Endothelial cell of umbilical vein (primary cell): ENCODE results near the gene TRIM17. TPM values are rescaled to one million over a fixed set of nuclear protein-coding genes. Genes with fewer than 3 reads are reported as not detected.

Experiments used
- BruUV-seq: library from RNA; stranded (reverse); fragments of 400-500 nt; replicated peaks from 2 replicates; lab custom pipeline; 2021; lab: Mats Ljungman, UMichigan
- CTCF ChIA-PET: fragments of 300-600, 350-600 bp; sonication (Branson Sonifier 250); formaldehyde crosslinking; loops from one replicate; lab custom pipeline; 2021; ENCODE audit warnings: antibody characterized with exemption, inconsistent platforms; lab: Charles Lee
- POLR2A ChIA-PET: fragments of 300-600, 350-600 bp; sonication (Branson Sonifier 250); formaldehyde crosslinking; loops from one replicate; lab custom pipeline; 2021; ENCODE audit warnings: antibody characterized with exemption, inconsistent platforms; lab: Charles Lee
- DNase-seq: peaks from one replicate; pipeline ENCODE4 v3.0.0-alpha.2; 2011; ENCODE audit warnings: low read depth, low spot score
- FAIRE-seq: peaks from 2 replicates; lab custom pipeline; 2011; peaks lifted over from hg19 to GRCh38; lab: Jason Lieb, UNC
- H2AFZ ChIP-seq: 2 replicates; pipeline ENCODE4 v1.6.0; 2012; ENCODE audit warnings: low read depth, low read length, control low read depth, inconsistent platforms
- H3K27ac ChIP-seq: 2 replicates; pipeline ENCODE4 v1.5.1; 2011; ENCODE audit warnings: low read depth, mild to moderate bottlenecking, control low read depth, low read length, moderate library complexity; ENCODE audit not compliant: insufficient read depth
- H3K27me3 ChIP-seq, 2 experiments: 2 replicates each; pipeline versions ENCODE4 v1.6.0 to v1.6.1; 2011; ENCODE audit warnings: low read length in 2 of 2, mixed read lengths in 1 of 2; ENCODE audit not compliant: control insufficient read depth in 2 of 2, insufficient read depth in 2 of 2
- H3K36me3 ChIP-seq, 2 experiments: 2 replicates in 1 of 2; 3 replicates in 1 of 2; pipeline ENCODE4 v1.5.1; 2011; ENCODE audit warnings: low read length in 2 of 2, mild to moderate bottlenecking in 1 of 2, moderate library complexity in 1 of 2; ENCODE audit not compliant: control insufficient read depth in 2 of 2, insufficient read depth in 2 of 2; ENCODE audit errors: extremely low read depth in 1 of 2
- H3K4me1 ChIP-seq: 3 replicates; pipeline ENCODE4 v1.5.1; 2011; ENCODE audit warnings: mild to moderate bottlenecking, low read length; ENCODE audit not compliant: control insufficient read depth, insufficient read depth; ENCODE audit errors: extremely low read depth
- H3K4me2 ChIP-seq: 2 replicates; pipeline ENCODE4 v1.6.1; 2011; ENCODE audit warnings: low read length, control low read depth, mixed read lengths; ENCODE audit not compliant: insufficient read depth
- H3K4me3 ChIP-seq, 3 experiments: fragments of 200-600 bp in 1 of 3; sonication (generic), shearing (Covaris generic) in 1 of 3; replicated peaks in 1 of 3; 2 replicates each; pipeline ENCODE4 v1.5.1; 2011 to 2016; ENCODE audit warnings: control low read depth in 3 of 3, low read length in 3 of 3, mild to moderate bottlenecking in 2 of 3, inconsistent platforms in 1 of 3, low read depth in 1 of 3, moderate library complexity in 1 of 3; ENCODE audit not compliant: insufficient read depth in 1 of 3
- H3K79me2 ChIP-seq: 2 replicates; pipeline ENCODE4 v1.6.0; 2012; ENCODE audit warnings: low read length, inconsistent platforms; ENCODE audit not compliant: control insufficient read depth, insufficient read depth
- H3K9ac ChIP-seq: replicated peaks from 2 replicates; pipeline ENCODE3; 2011; ENCODE audit warnings: low read length, control low read depth; ENCODE audit not compliant: insufficient read depth; ENCODE audit errors: extremely low read depth
- H3K9me1 ChIP-seq: replicated peaks from 3 replicates; pipeline ENCODE4 v1.6.0; 2011; ENCODE audit warnings: mild to moderate bottlenecking, low read length; ENCODE audit not compliant: control insufficient read depth, insufficient read depth; ENCODE audit errors: extremely low read depth
- H3K9me3 ChIP-seq: replicated peaks from 2 replicates; pipeline ENCODE4 v1.5.1; 2012; ENCODE audit warnings: low read length, inconsistent platforms; ENCODE audit not compliant: control insufficient read depth, insufficient read depth
- H4K20me1 ChIP-seq: replicated peaks from 2 replicates; pipeline ENCODE3; 2011; ENCODE audit warnings: mild to moderate bottlenecking, low read length; ENCODE audit not compliant: control insufficient read depth, insufficient read depth; ENCODE audit errors: extremely low read depth
- CTCF ChIP-seq, 2 donors: IDR thresholded peaks; 1 replicate in 1 of 2; 2 replicates in 1 of 2; pipeline ENCODE4 v1.5.1; 2011; ENCODE audit warnings: low read length in 2 of 2, mild to moderate bottlenecking in 2 of 2, moderate library complexity in 2 of 2, control low read depth in 1 of 2, inconsistent platforms in 1 of 2, low read depth in 1 of 2; ENCODE audit not compliant: insufficient read depth in 1 of 2; ENCODE audit errors: extremely low read depth in 1 of 2
- EZH2 ChIP-seq: IDR thresholded peaks from 2 replicates; pipeline ENCODE4 v1.6.1; 2012; ENCODE audit warnings: borderline replicate concordance, low read depth, mild to moderate bottlenecking, moderate library complexity, low read length, inconsistent platforms; ENCODE audit not compliant: severe bottlenecking
- FOS ChIP-seq: IDR thresholded peaks from 2 replicates; pipeline ENCODE4 v1.6.1; 2011; ENCODE audit warnings: mild to moderate bottlenecking, low read length, moderate library complexity, borderline replicate concordance; ENCODE audit not compliant: insufficient read depth
- GATA2 ChIP-seq: IDR thresholded peaks from 2 replicates; pipeline ENCODE4 v1.7.0; 2011; ENCODE audit warnings: low read depth, mild to moderate bottlenecking, moderate library complexity, mixed read lengths, low read length; ENCODE audit not compliant: insufficient read length, insufficient read depth
- JUN ChIP-seq: IDR thresholded peaks from 2 replicates; pipeline ENCODE4 v1.6.1; 2011; ENCODE audit warnings: borderline replicate concordance, low read depth; ENCODE audit not compliant: insufficient read length, insufficient read depth
- MAX ChIP-seq: IDR thresholded peaks from 2 replicates; pipeline ENCODE4 v1.6.1; 2011; ENCODE audit not compliant: insufficient read depth, insufficient read length
- MYC ChIP-seq: IDR thresholded peaks from one replicate; pipeline ENCODE4 v1.6.1; 2011; ENCODE audit warnings: mild to moderate bottlenecking, low read depth, low read length
- POLR2A ChIP-seq: IDR thresholded peaks from 2 replicates; pipeline ENCODE4 v1.6.1; 2012; ENCODE audit warnings: low read depth, mild to moderate bottlenecking, control low read depth, low read length
- POLR2AphosphoS5 ChIP-seq: IDR thresholded peaks from 2 replicates; pipeline ENCODE4 v1.6.1; 2012; ENCODE audit warnings: low read depth, mild to moderate bottlenecking, control low read depth, low read length, moderate library complexity; ENCODE audit not compliant: insufficient read depth
- dilution Hi-C: fragments of 300-500 bp; cut with MboI; formaldehyde crosslinking; loops from one replicate; pipeline ENCODE4 v1.15.0; 2019; ENCODE audit warnings: low sequenced_read_pairs; ENCODE audit not compliant: extremely low pct_ligation_motif_present
- intact Hi-C: fragments of 100-400 bp; cut with micrococcal nuclease; formaldehyde crosslinking; loops from one replicate; pipeline ENCODE4 v1.10.0; 2022
- polyA plus RNA-seq, 4 experiments: library from polyadenylated mRNA; depleted of rRNA in 3 of 4; stranded (reverse) in 3 of 4; unstranded in 1 of 4; fragments of >200 nt; gene quantifications; 2 replicates each; pipeline versions ENCODE4 v1.2.1 to v1.2.3, GENCODE V29; 2011 to 2012; ENCODE audit warnings: missing spikeins in 1 of 4
- total RNA-seq: library from RNA; stranded (reverse); gene quantifications from 2 replicates; pipeline ENCODE4 v1.2.3, GENCODE V29; 2021

The TRIM17 gene
- total and polyA plus RNA-seq, 2 donors (not counting 3 experiments of a cell fraction or from before 2014, with no cell fraction given), result not detected

- POLR2A ChIA-PET, result no interaction called here
Observed at GRCh38 chr1:228363686-228364067, 53.0 kb downstream of the TRIM17 start.

More at GRCh38 chr1:228363686-228364067, 53.0 kb downstream of the TRIM17 start:
- Histone ChIP-seq H3K4me1 (no peaks in the 10 kb centered on the region), H3K27me3 (no peaks in the 10 kb centered on the region), H3K79me2 (no peaks in the 10 kb centered on the region), H4K20me1 (no peaks in the 10 kb centered on the region), H3K27ac (no peak overlapping the region), H3K9me1 (no peaks in the 10 kb centered on the region), H3K9ac (no peak overlapping the region), H2AFZ (no peak overlapping the region), H3K4me2 (no peak overlapping the region), H3K4me3 (no peak overlapping the region), H3K36me3 (no peaks in the 10 kb centered on the region), H3K9me3 (no peaks in the 10 kb centered on the region)
- TF ChIP-seq CTCF (IDR thresholded peaks at IDR 0.05; ENCODE audit: extremely low read depth in 1 of 2, insufficient read depth in 1 of 2, low read depth in 1 of 2, low read length in 2 of 2), result no peak
- TF ChIP-seq JUN, result no peak
- TF ChIP-seq POLR2A, result no peak
- no peak for TF ChIP-seq EZH2
- TF ChIP-seq MYC, result no peak
- no peak for TF ChIP-seq FOS
- TF ChIP-seq GATA2, result no peak
- no peak for TF ChIP-seq POLR2AphosphoS5
- TF ChIP-seq MAX, result no peak
- dilution Hi-C loops (no loop called here), intact Hi-C loops (no loop called here)
- no peak for FAIRE-seq
- no TSS peak for BruUV-seq
- CTCF ChIA-PET, result no interaction called here
- DNase-seq, result no peak
